Thoracic aorta (tissue), 2 donors: ENCODE results near the gene CD72. TPM values are rescaled to one million over a fixed set of nuclear protein-coding genes. Genes with fewer than 3 reads are reported as not detected.
A peak's percentile ranks its signal among the peaks of the same experiment; 100 is the strongest.
"Not testable (repeated sequence)": the region's sequence is repeated elsewhere in the genome, so short reads cannot be mapped to it uniquely, and the experiment has no call there.

Source experiments
- ATAC-seq: fragments of 150-250 bp; one replicate; pipeline ENCODE4 v1.8.0; 2017; ENCODE audit warnings: low read depth; ENCODE audit not compliant: insufficient number of reproducible peaks, low FRiP score
- DNase-seq: peaks from one replicate; pipeline ENCODE4 v3.0.0-alpha.2; 2020; ENCODE audit warnings: low spot score
- H3K27ac ChIP-seq, 2 donors: fragments of 200-600 bp; sonication (generic); 1 replicate in 1 of 2; 2 replicates in 1 of 2; pipeline ENCODE4 v1.5.1; 2016; ENCODE audit warnings: mild to moderate bottlenecking in 2 of 2, moderate library complexity in 2 of 2
- H3K27me3 ChIP-seq: fragments of 200-600 bp; sonication (generic); replicated peaks from 2 replicates; pipeline ENCODE4 v1.6.0; 2016; ENCODE audit warnings: mild to moderate bottlenecking; ENCODE audit not compliant: insufficient read depth
- H3K36me3 ChIP-seq: fragments of 200-600 bp; sonication (generic); one replicate; pipeline ENCODE4 v1.5.1; 2016
- H3K4me1 ChIP-seq, 2 donors: fragments of 200-600 bp; sonication (generic); 1 replicate in 1 of 2; 2 replicates in 1 of 2; pipeline versions ENCODE4 v1.5.1 to v1.6.0; 2016; ENCODE audit warnings: low read depth in 2 of 2, mild to moderate bottlenecking in 1 of 2; ENCODE audit not compliant: control insufficient read depth in 1 of 2
- H3K4me3 ChIP-seq: fragments of 200-600 bp; sonication (generic); 2 replicates; pipeline ENCODE4 v1.5.1; 2016; ENCODE audit warnings: mild to moderate bottlenecking
- H3K9me3 ChIP-seq: fragments of 200-600 bp; sonication (generic); 2 replicates; pipeline ENCODE4 v1.5.1; 2016
- total RNA-seq, 2 donors: library from RNA; depleted of rRNA; stranded (reverse); fragments of >200 nt; gene quantifications; one replicate each; pipeline versions ENCODE4 v1.1.0 to v1.2.3, GENCODE V29; 2016
- TF ChIP-seq, protein P1 (sequence below): fragments of 200-600 bp; sonication (generic); IDR thresholded peaks from one replicate; pipeline ENCODE4 v1.5.1; 2019; ENCODE audit warnings: antibody characterized with exemption

Gene CD72
- total RNA-seq, 2 donors from 2014 or later: 2.2 to 9.9 TPM

DNA sequence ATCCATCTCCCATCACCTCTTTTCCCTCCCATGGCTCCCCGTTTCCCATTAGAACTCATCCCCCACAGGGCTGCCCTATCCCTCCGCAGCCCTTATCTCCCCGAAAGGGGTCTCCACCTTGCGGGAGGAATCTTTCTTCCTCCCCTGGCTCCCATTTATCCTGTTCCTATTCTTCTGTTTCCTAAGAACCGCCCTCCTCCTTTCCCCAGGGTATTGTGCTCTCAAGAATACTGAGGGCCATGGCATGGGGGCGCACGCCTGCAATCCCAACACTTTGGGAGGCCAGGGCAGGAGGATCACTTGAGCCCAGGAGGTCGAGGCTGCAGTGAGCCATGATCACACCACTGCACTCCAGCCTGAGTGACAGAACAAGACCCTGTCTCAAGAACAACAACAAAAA, 665 bp downstream of the CD72 start:
- no peaks in the 10 kb centered on the region for H3K9me3 ChIP-seq
- TF ChIP-seq, protein P1, sequence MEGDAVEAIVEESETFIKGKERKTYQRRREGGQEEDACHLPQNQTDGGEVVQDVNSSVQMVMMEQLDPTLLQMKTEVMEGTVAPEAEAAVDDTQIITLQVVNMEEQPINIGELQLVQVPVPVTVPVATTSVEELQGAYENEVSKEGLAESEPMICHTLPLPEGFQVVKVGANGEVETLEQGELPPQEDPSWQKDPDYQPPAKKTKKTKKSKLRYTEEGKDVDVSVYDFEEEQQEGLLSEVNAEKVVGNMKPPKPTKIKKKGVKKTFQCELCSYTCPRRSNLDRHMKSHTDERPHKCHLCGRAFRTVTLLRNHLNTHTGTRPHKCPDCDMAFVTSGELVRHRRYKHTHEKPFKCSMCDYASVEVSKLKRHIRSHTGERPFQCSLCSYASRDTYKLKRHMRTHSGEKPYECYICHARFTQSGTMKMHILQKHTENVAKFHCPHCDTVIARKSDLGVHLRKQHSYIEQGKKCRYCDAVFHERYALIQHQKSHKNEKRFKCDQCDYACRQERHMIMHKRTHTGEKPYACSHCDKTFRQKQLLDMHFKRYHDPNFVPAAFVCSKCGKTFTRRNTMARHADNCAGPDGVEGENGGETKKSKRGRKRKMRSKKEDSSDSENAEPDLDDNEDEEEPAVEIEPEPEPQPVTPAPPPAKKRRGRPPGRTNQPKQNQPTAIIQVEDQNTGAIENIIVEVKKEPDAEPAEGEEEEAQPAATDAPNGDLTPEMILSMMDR: no peak
- peak overlapping the region; percentile 70 for H3K4me3 ChIP-seq
- peaks cover 0 to 5% of the 10 kb centered on the region in 2 donors for H3K4me1 ChIP-seq
- no peak for ATAC-seq
- H3K36me3 ChIP-seq: no peaks in the 10 kb centered on the region
- DNase-seq: no peak
- no peak overlapping the region for H3K27ac ChIP-seq
- no peaks in the 10 kb centered on the region for H3K27me3 ChIP-seq

DNA sequence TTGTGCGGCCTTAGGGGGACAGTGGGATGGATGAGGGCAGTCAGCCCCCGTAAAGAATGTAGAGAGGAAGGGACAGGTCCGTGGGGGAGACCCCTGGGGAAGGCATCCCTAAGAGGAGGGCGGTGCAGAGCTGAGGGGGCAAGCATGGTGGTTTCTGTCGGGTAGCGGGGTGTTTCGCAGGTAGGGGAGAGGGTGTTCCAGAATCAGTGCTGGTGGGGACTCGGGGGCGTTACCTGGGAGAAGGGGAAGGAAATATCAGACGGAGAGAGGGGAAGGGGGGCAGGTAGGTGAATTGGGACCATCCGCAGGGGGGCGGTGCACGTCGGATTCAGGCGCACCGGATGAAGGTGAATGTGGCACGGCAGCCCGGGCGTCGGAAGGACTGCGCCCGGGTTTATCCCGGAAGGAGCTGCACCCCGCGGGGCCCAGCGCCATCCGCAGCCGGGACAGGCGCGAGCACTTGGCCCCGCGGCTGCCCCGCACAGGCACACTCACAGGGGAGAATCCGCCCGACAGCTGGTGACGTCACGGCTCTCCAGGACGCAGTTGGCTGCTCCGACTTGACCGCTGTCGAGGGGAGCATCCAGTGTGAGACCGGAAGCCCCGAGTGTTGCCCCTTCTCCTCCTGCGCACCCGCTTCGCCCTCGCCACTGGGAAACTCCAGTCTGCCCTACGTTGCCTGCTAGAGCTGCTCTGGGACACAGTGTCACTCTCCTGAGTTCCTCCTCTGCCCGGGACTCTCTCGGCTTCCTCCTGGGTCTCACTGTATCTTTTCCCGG, 1.3 kb downstream of the CD72 start:
- Histone ChIP-seq H3K4me3 (peak overlapping the region; percentile 70), H3K9me3 (no peaks in the 10 kb centered on the region), H3K4me1 (peaks cover 0 to 5% of the 10 kb centered on the region in 2 donors), H3K27ac (no peak overlapping the region), H3K36me3 (no peaks in the 10 kb centered on the region), H3K27me3 (no peaks in the 10 kb centered on the region)
- ATAC-seq: peak; percentile 8
- DNase-seq: no peak
- TF ChIP-seq, protein P1: no peak

DNA sequence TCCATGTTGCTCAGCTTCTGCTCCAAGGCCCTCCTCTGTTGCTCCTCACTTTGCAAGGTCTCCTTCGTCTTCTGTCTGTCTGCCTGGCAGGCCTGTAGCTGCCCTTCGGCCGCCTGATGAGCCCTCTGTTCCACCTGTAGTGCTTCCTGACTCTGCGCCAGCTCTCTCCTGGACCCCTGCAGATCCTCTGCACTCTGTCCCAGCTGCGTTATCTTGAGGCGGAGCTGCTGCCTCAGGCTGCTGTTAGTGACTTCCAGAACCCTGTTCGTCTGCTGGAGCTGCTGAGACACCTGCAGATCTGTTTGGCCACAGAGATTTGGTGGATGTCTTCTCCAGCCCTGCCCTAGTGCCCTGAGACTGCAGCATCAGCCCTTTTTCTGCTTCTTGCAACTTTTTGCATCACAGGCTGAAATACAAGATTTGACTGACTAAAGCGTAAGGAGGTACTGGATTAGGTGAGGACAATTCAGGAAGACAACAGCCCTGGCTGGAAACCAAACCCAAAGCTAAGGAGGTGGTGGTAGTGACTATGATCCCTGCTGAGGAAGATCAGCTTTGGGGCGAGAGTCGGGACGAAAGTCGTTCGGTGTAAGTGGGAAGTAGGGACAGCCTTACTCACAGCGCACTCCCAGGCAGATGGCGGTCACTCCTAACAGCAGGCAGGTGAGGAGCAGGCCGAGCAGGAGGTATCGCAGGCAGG, 2.1 kb downstream of the CD72 start:
- TF ChIP-seq, protein P1: no peak
- H3K27ac ChIP-seq: no peak overlapping the region
- no peak for DNase-seq
- peak overlapping the region; percentile 70 for H3K4me3 ChIP-seq
- no peaks in the 10 kb centered on the region for H3K9me3 ChIP-seq
- peaks cover 0 to 5% of the 10 kb centered on the region in 2 donors for H3K4me1 ChIP-seq
- no peak for ATAC-seq
- H3K27me3 ChIP-seq: no peaks in the 10 kb centered on the region
- H3K36me3 ChIP-seq: no peaks in the 10 kb centered on the region

GRCh38 chr9:35612843-35613242, 5.4 kb downstream of the CD72 start:
- DNase-seq (no peak), ATAC-seq (no peak)
- TF ChIP-seq, protein P1: no peak
- H3K27ac ChIP-seq: no peak overlapping the region
- no peaks in the 10 kb centered on the region for H3K27me3 ChIP-seq
- no peak overlapping the region for H3K4me3 ChIP-seq
- H3K36me3 ChIP-seq: peaks cover 18% of the 10 kb centered on the region
- H3K4me1 ChIP-seq: peaks cover 0 to 5% of the 10 kb centered on the region in 2 donors
- H3K9me3 ChIP-seq: no peaks in the 10 kb centered on the region

DNA sequence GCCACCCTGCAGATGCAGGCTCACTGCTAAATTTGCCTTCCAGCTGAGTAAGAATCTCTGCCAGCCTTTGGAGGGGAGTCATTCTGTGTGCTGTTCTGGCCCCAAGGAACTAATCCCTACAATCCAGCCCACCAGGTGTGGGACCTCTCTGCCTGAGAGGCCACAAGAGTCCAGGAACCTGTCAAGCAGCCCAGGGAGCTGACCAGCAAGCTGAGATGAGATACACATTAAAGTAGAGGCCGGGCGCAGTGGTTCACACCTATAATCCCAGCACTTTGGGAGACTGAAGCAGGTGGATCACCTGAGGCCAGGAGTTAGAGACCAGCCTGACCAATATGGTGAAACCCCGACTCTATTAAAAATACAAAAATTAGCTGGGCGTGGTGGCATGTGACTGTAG, 6.1 kb downstream of the CD72 start:
- not testable (repeated sequence) for DNase-seq, H3K4me1 ChIP-seq, ATAC-seq, H3K27me3 ChIP-seq, H3K27ac ChIP-seq, H3K4me3 ChIP-seq, H3K9me3 ChIP-seq
- peaks cover 24% of the 10 kb centered on the region for H3K36me3 ChIP-seq
